DMS79 (cell line): ENCODE data around the gene TMEM220.
"Not testable (repeated sequence)": the region's sequence is repeated elsewhere in the genome, so short reads cannot be mapped to it uniquely, and the experiment has no call there.

Experiments used
- DNase-seq: peaks from one replicate; lab custom pipeline; 2025; lab: John Stamatoyannopoulos, UW

Gene TMEM220

GRCh38 chr17:10754861-10755591 lies 25.2 kb upstream of the TMEM220 start:
- no peak for DNase-seq

DNA sequence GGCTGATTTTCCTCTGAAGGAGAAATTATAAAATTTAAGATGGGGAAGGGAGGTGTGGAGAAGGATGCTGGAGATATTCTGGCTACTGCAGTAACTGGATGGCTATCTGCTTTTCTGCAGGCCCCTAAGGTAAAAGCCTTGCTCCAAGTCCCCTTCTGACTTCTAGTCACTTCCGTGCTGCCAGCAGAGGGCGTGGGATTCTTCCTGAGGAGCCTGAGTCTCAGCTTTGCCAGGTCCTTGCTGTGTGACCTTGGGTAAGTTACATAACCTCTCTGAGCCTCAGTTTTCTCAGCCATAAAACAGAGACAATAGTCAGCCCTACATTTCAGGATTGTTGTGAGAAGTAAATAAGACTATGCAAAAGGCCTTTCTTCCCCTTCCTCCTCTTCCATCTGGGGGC lies 24.3 kb upstream of the TMEM220 start:
- DNase-seq, result no peak

GRCh38 chr17:10752696-10753095 lies 22.9 kb upstream of the TMEM220 start:
- no peak for DNase-seq

- no peak for DNase-seq
These were observed 21.7 kb upstream of the TMEM220 start for GRCh38 chr17:10751563-10751962.

- no peak for DNase-seq
These were observed 20.4 kb upstream of the TMEM220 start for GRCh38 chr17:10750210-10750609.

DNA sequence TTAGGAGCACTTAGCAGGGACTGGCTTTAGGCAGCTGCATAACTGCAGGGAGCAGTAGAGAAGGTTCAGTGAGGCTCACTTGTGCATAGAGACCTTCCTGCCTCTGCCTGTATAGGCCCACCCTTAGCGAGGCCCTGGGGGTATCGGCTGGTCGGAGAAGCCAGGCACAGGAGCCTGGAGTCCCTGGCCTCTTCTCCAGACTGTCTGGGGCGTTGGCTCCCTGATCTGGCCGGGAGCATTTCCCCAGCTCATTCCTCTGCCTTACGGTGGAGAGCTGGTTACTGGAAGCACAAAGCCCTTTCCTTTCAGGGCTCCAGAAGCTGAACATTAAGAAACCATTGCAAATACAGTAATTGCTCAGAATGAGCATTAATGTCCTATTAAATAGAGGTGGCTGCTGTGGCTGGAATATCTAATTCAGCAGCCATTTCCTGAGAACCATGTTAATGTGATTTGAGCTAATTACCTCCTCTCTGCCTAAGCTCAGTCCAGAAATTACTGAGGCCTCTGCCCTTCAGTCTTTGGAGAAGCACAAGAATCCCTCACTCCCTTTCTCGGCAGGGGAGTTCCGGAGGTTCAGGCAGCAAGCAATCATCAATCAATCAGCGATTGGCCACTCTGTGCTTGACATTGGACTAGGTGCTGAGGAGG lies 18.8 kb upstream of the TMEM220 start:
- no peak for DNase-seq

DNA sequence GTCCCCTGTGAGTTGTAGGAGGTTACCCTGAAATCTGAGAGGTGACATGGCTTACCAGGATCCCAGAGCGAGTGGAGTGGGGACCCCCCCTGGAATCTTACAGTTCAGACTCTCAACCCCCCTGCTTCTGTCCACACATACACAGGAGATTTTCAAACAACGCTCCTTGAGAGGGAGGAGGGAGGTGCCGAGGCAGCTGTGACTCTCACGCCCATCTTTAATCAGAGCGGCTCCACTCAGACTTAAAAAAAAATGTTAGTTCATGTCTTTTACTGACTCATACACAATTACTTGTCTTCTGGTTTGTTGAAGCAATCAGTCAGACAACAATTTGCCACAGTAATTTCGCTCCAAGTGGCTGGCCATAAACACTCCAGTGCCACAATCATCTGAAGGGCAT lies 15.4 kb upstream of the TMEM220 start:
- no peak for DNase-seq

DNA sequence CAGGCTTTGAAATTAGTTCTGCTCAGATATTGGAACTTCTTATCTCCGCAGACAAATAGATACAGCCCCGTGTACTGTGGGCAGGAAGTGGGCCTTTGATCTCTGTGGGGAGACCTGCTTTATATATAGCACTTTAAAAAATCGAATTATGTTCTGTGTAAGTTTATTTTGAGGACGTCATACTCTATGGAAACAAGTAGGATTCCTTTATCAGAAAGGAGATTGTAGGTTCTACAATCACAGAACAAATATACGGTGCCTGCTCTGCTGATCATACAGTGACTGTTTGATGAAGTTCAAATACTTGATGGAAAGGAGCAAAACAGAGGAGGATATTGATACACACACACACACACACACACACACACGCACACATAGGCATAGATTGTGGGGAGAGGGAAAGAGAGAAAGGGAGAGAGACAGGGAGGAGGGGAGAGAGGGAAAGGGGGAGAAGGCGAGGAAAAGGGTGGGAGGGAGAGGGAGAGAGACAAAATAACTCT lies 14.7 kb upstream of the TMEM220 start:
- DNase-seq, result no peak

- DNase-seq, result no peak
These were observed 13.6 kb upstream of the TMEM220 start for GRCh38 chr17:10743316-10744009.

- DNase-seq, result no peak
These were observed 12.6 kb upstream of the TMEM220 start for GRCh38 chr17:10742431-10742830.

GRCh38 chr17:10741416-10742135 lies 11.8 kb upstream of the TMEM220 start:
- no peak for DNase-seq

DNA sequence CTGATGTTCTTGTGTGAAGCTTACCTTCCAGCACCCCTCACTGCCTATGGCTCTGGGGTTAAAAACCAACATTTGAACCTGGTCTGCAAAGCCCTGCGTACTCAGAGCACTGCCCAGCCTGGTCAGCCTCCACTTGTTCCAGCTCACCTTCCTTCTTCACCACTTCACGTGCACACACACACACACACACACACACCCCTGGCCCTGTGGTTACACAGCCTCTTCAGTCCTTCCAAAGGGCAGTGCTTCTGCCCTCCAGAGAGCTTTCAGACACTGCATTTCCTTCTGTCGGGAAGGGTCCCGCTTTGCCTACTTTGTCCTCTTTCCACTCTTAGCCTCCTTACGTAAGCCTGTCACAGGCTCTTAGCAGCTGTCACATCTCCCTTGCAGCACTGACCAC lies 9.6 kb upstream of the TMEM220 start:
- no peak for DNase-seq

GRCh38 chr17:10738521-10739258 lies 8.9 kb upstream of the TMEM220 start:
- DNase-seq, result no peak

DNA sequence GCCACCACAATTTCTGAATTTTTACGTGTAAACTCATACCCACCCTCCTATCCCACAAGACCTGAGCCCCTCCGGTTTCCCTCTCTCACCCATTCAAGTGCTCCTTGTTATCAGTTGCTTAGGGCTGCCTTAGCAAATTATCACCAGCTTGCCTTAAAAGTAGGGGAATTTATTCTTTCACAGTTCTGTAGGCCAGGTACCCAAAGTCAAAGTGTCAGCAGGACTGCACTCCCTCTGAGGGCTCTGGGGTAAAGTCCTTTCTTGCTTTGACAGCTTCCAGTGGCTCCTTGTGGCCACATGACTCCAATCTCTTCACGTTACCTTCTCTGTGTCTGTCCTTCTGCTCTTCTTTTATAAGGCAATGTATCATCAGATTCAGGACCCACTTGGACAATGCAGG lies 7.9 kb upstream of the TMEM220 start:
- DNase-seq, result no peak

DNA sequence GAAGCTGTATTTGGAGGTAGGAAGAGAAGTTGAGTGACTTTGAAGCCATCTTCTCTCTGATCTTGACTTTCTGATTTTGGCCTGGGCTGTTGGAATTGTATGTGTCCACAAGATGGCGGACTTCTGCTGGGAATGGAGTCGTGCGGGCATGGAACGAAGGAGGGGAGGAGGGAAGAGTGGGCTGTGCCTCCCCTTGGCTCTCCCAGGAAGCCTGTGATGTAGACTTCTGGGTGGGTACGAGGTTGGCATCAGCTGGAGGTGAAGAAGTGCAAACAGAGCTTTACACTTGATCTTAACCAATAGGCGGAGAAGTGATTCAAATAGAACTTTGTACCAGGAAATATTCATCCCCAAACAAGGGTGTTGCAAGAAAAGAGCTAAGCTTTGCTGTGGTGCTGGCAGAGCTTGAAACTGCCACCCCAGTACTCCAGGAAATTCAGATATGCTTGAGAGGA lies 7.4 kb upstream of the TMEM220 start:
- DNase-seq, result no peak

- no peak for DNase-seq
These were observed 6.0 kb upstream of the TMEM220 start for GRCh38 chr17:10735821-10736220.

GRCh38 chr17:10735251-10735650 lies 5.4 kb upstream of the TMEM220 start:
- no peak for DNase-seq

GRCh38 chr17:10733666-10734065 lies 3.8 kb upstream of the TMEM220 start:
- DNase-seq, result no peak

- not testable (repeated sequence) for DNase-seq
These were observed 2.3 kb upstream of the TMEM220 start for GRCh38 chr17:10732121-10732520.

DNA sequence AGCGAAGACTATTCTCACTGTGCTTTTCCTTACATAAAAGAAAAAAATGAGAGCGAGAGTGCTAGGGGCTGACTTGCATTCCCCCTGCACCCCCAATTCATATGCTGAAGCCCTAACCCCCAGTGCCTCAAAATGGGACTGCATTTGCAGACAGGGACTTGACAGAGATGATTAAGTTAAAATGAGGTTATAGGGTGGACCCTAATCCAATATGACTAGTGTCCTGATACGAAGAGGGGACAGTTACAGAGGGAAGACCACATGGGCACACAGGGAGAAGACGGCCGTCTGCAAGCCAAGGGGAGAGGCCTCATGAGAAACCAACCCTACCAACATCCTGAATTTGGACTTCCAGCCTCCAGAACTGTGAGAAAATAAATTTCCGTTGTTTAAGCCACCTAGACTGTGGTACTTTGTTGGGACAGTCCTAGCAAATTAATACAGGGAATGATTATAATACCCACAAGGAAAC lies 1.6 kb upstream of the TMEM220 start:
- no peak for DNase-seq

DNA sequence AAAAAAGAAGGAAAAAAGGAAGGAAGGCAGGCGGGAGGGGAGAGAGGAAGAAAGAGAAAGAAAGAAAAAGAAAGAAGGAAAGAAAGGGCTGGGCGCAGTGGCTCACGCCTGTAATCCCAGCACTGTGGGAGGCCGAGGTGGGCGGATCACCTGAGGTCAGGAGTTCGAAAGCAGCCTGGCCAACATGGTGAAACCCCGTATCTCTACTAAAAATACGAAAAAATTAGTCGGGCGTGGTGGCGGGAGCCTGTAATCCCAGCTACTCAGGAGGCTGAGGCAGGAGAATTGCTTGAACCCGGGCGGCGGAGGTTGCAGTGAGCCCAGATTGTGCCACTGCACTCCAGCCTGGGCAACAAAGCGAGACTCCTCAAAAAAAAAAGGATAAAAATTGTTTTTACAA lies 424 bp upstream of the TMEM220 start:
- not testable (repeated sequence) for DNase-seq
